ENCODE measurements around the gene CYP4X1.
"Not testable (repeated sequence)": the region's sequence is repeated elsewhere in the genome, so short reads cannot be mapped to it uniquely, and the experiment has no call there.

The CYP4X1 gene

DNA sequence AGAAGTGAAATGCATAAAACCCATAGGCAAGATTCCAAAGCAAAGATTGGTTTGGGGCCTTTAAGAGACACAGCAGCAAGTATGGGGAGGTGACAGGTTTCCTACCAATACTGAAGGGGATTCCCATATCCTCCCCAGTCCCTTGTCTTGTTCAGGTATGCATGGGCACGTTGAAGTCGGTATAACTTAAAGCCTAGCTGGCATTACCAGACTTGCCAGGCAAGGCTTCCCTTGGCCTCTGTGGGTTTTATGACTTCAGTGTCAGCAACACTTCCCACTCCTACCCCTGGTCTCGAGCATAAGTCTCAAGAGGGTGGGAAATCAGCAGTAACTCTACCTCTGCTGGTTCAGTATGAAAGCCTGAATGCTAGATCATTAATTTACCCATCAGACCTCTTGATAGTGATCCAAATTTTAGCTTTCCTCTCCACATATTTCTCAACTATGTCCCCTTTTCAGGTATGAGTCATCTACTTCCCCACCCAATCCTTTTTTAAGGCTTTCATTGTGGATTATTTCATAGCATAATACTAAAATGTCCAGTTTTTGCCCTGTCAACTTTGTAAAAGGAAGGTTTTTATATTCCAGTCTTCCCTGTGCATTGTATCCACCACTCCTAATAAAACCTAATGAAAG, 6.8 kb downstream of the CYP4X1 start:
- TF ChIP-seq POLR2A (IDR thresholded peaks at IDR 0.05; ENCODE audit: low read depth, low read length) = no peak
- no peak for FAIRE-seq

DNA sequence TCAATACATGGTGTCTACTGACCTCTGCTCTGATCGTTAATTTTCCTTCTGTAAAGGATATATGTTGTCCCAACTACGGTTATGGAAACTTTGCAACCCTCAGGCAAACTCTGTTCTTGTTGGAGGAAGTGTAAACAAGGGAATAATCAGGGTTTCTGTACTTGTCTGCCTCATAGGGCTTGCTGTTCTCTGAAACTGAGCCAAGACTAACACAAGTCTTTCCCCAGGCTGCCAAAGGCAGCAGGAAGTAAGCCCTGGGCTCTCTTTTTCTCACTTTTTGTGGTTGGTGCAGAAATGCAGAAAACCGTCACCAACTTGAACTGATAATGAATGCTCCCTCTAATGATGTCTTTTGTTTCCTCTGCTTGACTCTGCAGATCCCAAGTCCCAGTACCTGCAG, 7.6 kb downstream of the CYP4X1 start:
- peak; percentile 30 for DNase-seq (ENCODE audit: insufficient read length, low spot score)
- no peak for TF ChIP-seq POLR2A (IDR thresholded peaks at IDR 0.05; ENCODE audit: low read depth, low read length)
- FAIRE-seq = peak; percentile 30

More for the DNA sequence above, 6.8 kb downstream of the CYP4X1 start:
- DNase-seq (ENCODE audit: insufficient read length, low spot score) = no peak

GRCh38 chr1:47031585-47031984, 8.1 kb downstream of the CYP4X1 start:
- no peak for TF ChIP-seq POLR2A (IDR thresholded peaks at IDR 0.05; ENCODE audit: low read depth, low read length)
- DNase-seq (ENCODE audit: insufficient read length, low spot score) = no peak
- FAIRE-seq = no peak

DNA sequence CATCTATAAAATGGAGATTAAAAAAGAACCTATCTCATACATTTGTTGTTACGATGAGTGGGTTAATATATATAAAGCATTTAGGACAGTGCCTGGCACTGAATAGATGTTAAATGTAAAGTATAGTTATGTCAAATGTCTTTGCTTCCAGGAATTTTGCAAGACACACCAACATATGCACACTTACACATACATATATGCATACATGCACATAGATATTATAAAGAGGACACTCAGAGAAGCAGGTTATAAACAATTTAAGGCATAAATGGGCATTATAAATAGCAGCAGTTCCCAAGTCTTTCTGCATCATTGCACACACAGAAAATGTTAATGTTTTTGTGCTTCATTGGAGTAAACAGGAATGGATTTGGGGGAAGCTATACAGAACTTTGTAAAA, 13.3 kb downstream of the CYP4X1 start:
- TF ChIP-seq POLR2A (IDR thresholded peaks at IDR 0.05; ENCODE audit: low read depth, low read length) = no peak
- no peak for FAIRE-seq

DNA sequence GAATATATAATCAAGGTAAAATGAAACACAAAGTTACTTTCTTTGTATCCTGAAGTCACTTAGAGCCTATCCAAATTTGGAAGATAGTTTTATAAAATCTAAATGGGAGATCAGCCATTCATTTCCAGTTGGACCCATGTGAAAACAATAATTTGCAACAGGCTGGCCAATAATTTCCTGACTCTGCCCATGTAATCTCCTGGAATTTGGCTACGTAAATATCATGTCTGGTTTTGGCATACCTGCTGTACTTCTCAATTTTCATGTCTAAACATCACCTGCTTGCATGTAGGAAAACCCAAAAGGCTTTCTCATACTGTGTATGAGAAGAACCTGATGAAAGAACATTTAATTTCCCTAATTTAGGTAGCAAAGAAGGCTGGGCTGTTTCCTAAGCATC, 35.9 kb downstream of the CYP4X1 start:
- FAIRE-seq (no peak), DNase-seq (ENCODE audit: insufficient read length, low spot score) (no peak)
- no peak for TF ChIP-seq POLR2A (IDR thresholded peaks at IDR 0.05; ENCODE audit: low read depth, low read length)

More for the DNA sequence above, 13.3 kb downstream of the CYP4X1 start:
- no peak for DNase-seq (ENCODE audit: insufficient read length, low spot score)

DNA sequence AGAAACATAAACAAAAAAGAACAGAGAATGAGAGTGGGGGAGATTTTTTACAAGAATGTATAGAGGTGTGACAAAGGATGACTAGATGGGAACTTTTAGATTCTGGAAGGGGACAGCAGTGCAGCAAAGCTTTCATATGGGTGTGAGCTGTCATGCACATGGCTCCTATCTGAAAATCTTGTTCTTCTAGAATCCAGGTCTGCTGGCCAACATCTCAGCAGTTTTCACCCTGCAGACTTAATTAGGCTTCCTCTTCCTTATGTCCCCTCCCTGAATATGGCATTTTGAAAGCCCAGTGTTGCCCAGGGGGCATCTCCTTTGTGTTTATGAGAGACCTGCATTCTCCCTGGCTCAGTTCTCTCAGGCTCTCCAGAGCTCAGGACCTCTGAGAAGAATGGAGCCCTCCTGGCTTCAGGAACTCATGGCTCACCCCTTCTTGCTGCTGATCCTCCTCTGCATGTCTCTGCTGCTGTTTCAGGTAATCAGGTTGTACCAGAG, 43.7 kb downstream of the CYP4X1 start, which contains the start of gene CYP4Z1:
CYP4Z1 (plus strand) TSS at position 135 of the 498 bp plus-strand sequence; CDS start at position 395, 260 bp downstream.
- no peak for FAIRE-seq
- TF ChIP-seq POLR2A (IDR thresholded peaks at IDR 0.05; ENCODE audit: low read depth, low read length) = no peak
- no peak for DNase-seq (ENCODE audit: insufficient read length, low spot score)

- not testable (repeated sequence) for DNase-seq (ENCODE audit: insufficient read length, low spot score); FAIRE-seq
Measured at GRCh38 chr1:47069080-47069479, 45.6 kb downstream of the CYP4X1 start.

- FAIRE-seq = peak; percentile 27
- DNase-seq (ENCODE audit: insufficient read length, low spot score) = not testable (repeated sequence)
Measured at GRCh38 chr1:47069509-47069908, 46.0 kb downstream of the CYP4X1 start.

GRCh38 chr1:47089356-47089755, 65.9 kb downstream of the CYP4X1 start:
- not testable (repeated sequence) for DNase-seq (ENCODE audit: insufficient read length, low spot score); FAIRE-seq

DNA sequence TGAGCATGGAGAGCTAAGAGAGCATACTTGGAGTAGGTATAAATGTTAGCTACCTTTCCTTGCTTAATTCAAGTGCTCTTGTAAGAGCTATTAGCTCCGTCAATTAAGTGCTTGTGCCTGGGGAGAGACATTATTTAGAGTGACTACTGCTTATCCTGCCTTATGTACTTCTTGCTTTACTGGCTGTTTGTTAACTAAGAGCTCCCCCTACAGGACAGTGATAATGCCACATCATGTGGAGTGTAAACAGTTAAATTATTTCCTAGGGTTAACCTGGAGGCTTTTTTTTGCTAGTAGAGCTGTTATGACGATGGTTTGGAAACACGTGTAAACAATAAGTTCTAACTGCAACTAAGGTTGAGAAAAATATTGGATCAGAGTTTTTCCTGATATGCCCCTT, 68.0 kb downstream of the CYP4X1 start:
- peak; percentile 91 for FAIRE-seq
- not testable (repeated sequence) for DNase-seq (ENCODE audit: insufficient read length, low spot score)

Measured in H54 (cell line).